K562 (cell line): ENCODE results near the gene SLC44A2. TPM values are rescaled to one million over a fixed set of nuclear protein-coding genes. Genes with fewer than 3 reads are reported as not detected.

ENCODE experiments used
- ATAC-seq: fragments of 200-7000 bp; cut with Tn5 transposase; 3 replicates; pipeline ENCODE4 v1.9.1; 2020; ENCODE audit warnings: moderate library complexity
- BruUV-seq: library from RNA; stranded (reverse); fragments of 400-500 nt; replicated peaks from 2 replicates; lab custom pipeline; 2021; lab: Mats Ljungman, UMichigan
- CTCF ChIA-PET: fragments of 300-600 bp; formaldehyde crosslinking; extraction: SDS; loops from one replicate; lab custom pipeline; 2021; ENCODE audit warnings: low intra/inter-chr PET ratio; lab: Yijun Ruan, JAX
- POLR2A ChIA-PET: fragments of 300-600, 350-650 bp; sonication (Branson Sonifier 250); formaldehyde crosslinking; extraction: SDS; loops from one replicate; lab custom pipeline; 2021; ENCODE audit warnings: antibody characterized with exemption, inconsistent platforms; lab: Yijun Ruan, JAX
- DNase-seq, 4 experiments: peaks; one replicate each; pipeline versions ENCODE4 v3.0.0 to v3.0.0-alpha.2; 2011 to 2018; ENCODE audit warnings: low spot score in 3 of 4, mixed read lengths in 3 of 4; ENCODE audit errors: extremely low read depth in 1 of 4
- FAIRE-seq: peaks from 2 replicates; lab custom pipeline; 2011; peaks lifted over from hg19 to GRCh38; lab: Jason Lieb, UNC
- H2AFZ ChIP-seq: 2 replicates; pipeline ENCODE4 v1.6.0; 2011; ENCODE audit warnings: low read depth, low read length, control low read depth, inconsistent platforms
- H3K27ac ChIP-seq: fragments of 200-600 bp; 3 replicates; pipeline ENCODE4 v1.8.0; 2011; ENCODE audit warnings: low read depth, mild to moderate bottlenecking, control low read depth, inconsistent platforms, low read length, moderate library complexity, mixed read lengths; ENCODE audit errors: extremely low read depth
- H3K27me3 ChIP-seq, 2 experiments: fragments of 300-600 bp in 1 of 2; 2 replicates in 1 of 2; 3 replicates in 1 of 2; pipeline versions ENCODE4 v1.6.0 to v1.8.0; 2011; ENCODE audit warnings: inconsistent platforms in 2 of 2, low read length in 2 of 2, mild to moderate bottlenecking in 1 of 2, mixed read lengths in 1 of 2, moderate library complexity in 1 of 2; ENCODE audit not compliant: control insufficient read depth in 2 of 2, insufficient read depth in 2 of 2
- H3K36me3 ChIP-seq: fragments of 300-600 bp; 3 replicates; pipeline ENCODE4 v1.8.0; 2011; ENCODE audit warnings: mild to moderate bottlenecking, low read length, inconsistent platforms; ENCODE audit not compliant: control insufficient read depth, insufficient read depth
- H3K4me1 ChIP-seq, 2 experiments: fragments of 200-600 bp in 1 of 2; replicated peaks in 1 of 2; 2 replicates in 1 of 2; 3 replicates in 1 of 2; pipeline versions ENCODE4 v1.5.1 to v1.8.0; 2011; ENCODE audit warnings: inconsistent platforms in 2 of 2, low read length in 2 of 2, mild to moderate bottlenecking in 1 of 2, mixed read lengths in 1 of 2, moderate library complexity in 1 of 2; ENCODE audit not compliant: control insufficient read depth in 2 of 2, insufficient read depth in 2 of 2
- H3K4me2 ChIP-seq: 2 replicates; pipeline ENCODE4 v1.6.1; 2011; ENCODE audit warnings: low read length, control low read depth, inconsistent platforms, mixed read lengths; ENCODE audit not compliant: insufficient read depth
- H3K4me3 ChIP-seq: fragments of 200-600 bp; sonication (generic), shearing (Covaris generic); 2 replicates; pipeline ENCODE4 v1.5.1; 2016; ENCODE audit warnings: control low read depth, inconsistent platforms
- H3K79me2 ChIP-seq: fragments of 200-600 bp; 3 replicates; pipeline ENCODE4 v1.8.0; 2011; ENCODE audit warnings: low read length, inconsistent platforms; ENCODE audit not compliant: control insufficient read depth, insufficient read depth
- H3K9ac ChIP-seq, 2 experiments: 2 replicates each; pipeline versions ENCODE4 v1.6.0 to v1.6.1; 2011; ENCODE audit warnings: low read depth in 2 of 2, low read length in 2 of 2, control low read depth in 1 of 2, inconsistent platforms in 1 of 2, mild to moderate bottlenecking in 1 of 2, mixed read lengths in 1 of 2; ENCODE audit not compliant: insufficient read depth in 1 of 2
- H3K9me1 ChIP-seq: one replicate; pipeline ENCODE4 v1.6.0; 2011; ENCODE audit warnings: inconsistent platforms, mild to moderate bottlenecking, low read length, moderate library complexity; ENCODE audit not compliant: control insufficient read depth, insufficient read depth
- H3K9me3 ChIP-seq: replicated peaks from 2 replicates; pipeline ENCODE4 v1.5.1; 2011; ENCODE audit warnings: low read depth, low read length, inconsistent platforms; ENCODE audit not compliant: control insufficient read depth, insufficient read depth
- H4K20me1 ChIP-seq: replicated peaks from 2 replicates; pipeline ENCODE4 v1.6.1; 2011; ENCODE audit warnings: low read length, inconsistent platforms, mixed read lengths; ENCODE audit not compliant: control insufficient read depth, insufficient read depth
- DPF2 ChIP-seq: fragments of 450-650 bp; IDR thresholded peaks from 2 replicates; pipeline ENCODE4 v1.6.1; 2016
- HNRNPUL1 ChIP-seq: fragments of 200-400 bp; formaldehyde crosslinking; IDR thresholded peaks from 2 replicates; pipeline ENCODE4 v1.6.1; 2017; ENCODE audit warnings: low read length
- NCOA6 ChIP-seq: fragments of 450-650 bp; IDR thresholded peaks from 2 replicates; pipeline ENCODE4 v1.6.1; 2017; ENCODE audit warnings: mild to moderate bottlenecking
- PHB ChIP-seq: fragments of 250-450 bp; sonication (Bioruptor Pico); IDR thresholded peaks from 2 replicates; pipeline ENCODE4 v1.5.0; 2021
- PTBP1 ChIP-seq: fragments of 200-400 bp; formaldehyde crosslinking; IDR thresholded peaks from 2 replicates; pipeline ENCODE4 v1.6.1; 2017; ENCODE audit warnings: low read depth, low read length
- SPI1 ChIP-seq: IDR thresholded peaks from 2 replicates; pipeline ENCODE4 v1.6.1; 2011; ENCODE audit warnings: low read depth, low read length, control low read depth, borderline replicate concordance
- TRIM24 ChIP-seq, 2 experiments: fragments of 450-650 bp; IDR thresholded peaks; 2 replicates each; pipeline ENCODE4 v1.6.1; 2016
- WGBS: fragments of 100-300 bp; shearing (Covaris generic); methylation state at CpG from one replicate; pipeline ENCODE4 v1.1.6; 2016; ENCODE audit warnings: low coverage, mixed read lengths; ENCODE audit not compliant: insufficient coverage; ENCODE audit errors: missing lambda C conversion rate; 5-methylcytosine and 5-hydroxymethylcytosine counted together
- in situ Hi-C: fragments of 300-500 bp; cut with MboI; formaldehyde crosslinking; loops from 4 replicates; pipeline ENCODE4 v1.15.0; 2018; ENCODE audit warnings: inconsistent platforms, mixed read lengths
- intact Hi-C: fragments of 100-400 bp; cut with micrococcal nuclease; formaldehyde crosslinking; loops from 2 replicates; pipeline ENCODE4 v1.14.2; 2022
- polyA plus RNA-seq, 8 experiments: library from polyadenylated mRNA; depleted of rRNA in 4 of 8; stranded (reverse) in 5 of 8; unstranded in 3 of 8; fragments of >200 nt; fragmentation: Nextera tagmentation in 2 of 8; fragmentation: Illumina TruSeq in 1 of 8; extraction: Ambion mirVana in 2 of 8; extraction: Trizol in 1 of 8; gene quantifications; 2 replicates each; pipeline versions ENCODE4 v1.2.1 to v1.2.3, GENCODE V29; 2011 to 2014; ENCODE audit warnings: inconsistent platforms in 1 of 8, missing spikeins in 1 of 8
- total RNA-seq, 7 experiments: library from RNA; depleted of rRNA in 6 of 7; stranded (reverse); fragments of >200 nt in 6 of 7; fragmentation: Illumina TruSeq in 2 of 7; extraction: Trizol in 2 of 7; gene quantifications; 2 replicates each; pipeline versions ENCODE4 v1.2.1 to v1.2.3, GENCODE V29; 2011 to 2021; ENCODE audit warnings: low replicate concordance in 1 of 7
- TF ChIP-seq, protein P1 (sequence below): sonication (generic); formaldehyde crosslinking; IDR thresholded peaks from 2 replicates; pipeline ENCODE4 v1.8.0; 2022; ENCODE audit warnings: mild to moderate bottlenecking, missing genetic modification reagents, borderline replicate concordance

Gene SLC44A2
- total and polyA plus RNA-seq, 9 of the 15 experiments (the other 6 are each of a cell fraction or from before 2014, with no cell fraction given) = 1.1 to 34.2 (median 8.1) TPM

DNA sequence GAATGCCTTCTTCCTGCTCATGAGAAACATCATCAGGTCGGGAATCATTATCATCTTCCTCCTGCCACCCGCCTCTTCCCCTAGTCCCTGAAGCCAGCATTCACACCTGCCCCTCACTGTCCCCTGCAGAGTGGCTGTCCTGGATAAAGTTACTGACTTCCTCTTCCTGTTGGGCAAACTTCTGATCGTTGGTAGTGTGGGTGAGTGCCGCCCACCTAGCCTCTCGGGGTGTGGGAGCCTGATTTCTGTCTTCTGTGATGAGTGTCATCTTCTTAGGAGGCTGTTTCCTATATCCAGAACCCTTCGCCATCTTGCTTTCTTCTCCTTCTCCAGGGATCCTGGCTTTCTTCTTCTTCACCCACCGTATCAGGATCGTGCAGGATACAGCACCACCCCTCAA is 12.5 kb downstream of the SLC44A2 start:
- in situ Hi-C loops (no loop called here), intact Hi-C loops (no loop called here)
- Histone ChIP-seq H3K9me3 (no peaks in the 10 kb centered on the region), H3K36me3 (peaks cover 29% of the 10 kb centered on the region; the same call in 2 of the 3 replicates), H3K9ac (0 out of 4 replicates have a peak overlapping the region, but pooled peaks of 1 of the 2 experiments have one; percentile 20), H3K4me3 (no peak overlapping the region), H3K27ac (no peak overlapping the region), H3K4me2 (no peak overlapping the region), H4K20me1 (no peaks in the 10 kb centered on the region), H2AFZ (no peak overlapping the region), H3K4me1 (peaks cover 0 to 13% of the 10 kb centered on the region in 2 experiments; a peak in 2 of 5 replicates), H3K27me3 (no peaks in the 10 kb centered on the region), H3K79me2 (no peaks in the 10 kb centered on the region), H3K9me1 (peaks cover 4% of the 10 kb centered on the region)
- no peak for ATAC-seq
- no peak for DNase-seq
- 70% methylated on average over 6 of the region's 8 CpGs for WGBS
- TF ChIP-seq SPI1 (0 out of 2 replicates have a peak, but pooled peaks have one; percentile 5), NCOA6 (no peak)
- ChIA-PET POLR2A (no interaction called here), CTCF (no interaction called here)
- BruUV-seq = no TSS peak
- FAIRE-seq = no peak

DNA sequence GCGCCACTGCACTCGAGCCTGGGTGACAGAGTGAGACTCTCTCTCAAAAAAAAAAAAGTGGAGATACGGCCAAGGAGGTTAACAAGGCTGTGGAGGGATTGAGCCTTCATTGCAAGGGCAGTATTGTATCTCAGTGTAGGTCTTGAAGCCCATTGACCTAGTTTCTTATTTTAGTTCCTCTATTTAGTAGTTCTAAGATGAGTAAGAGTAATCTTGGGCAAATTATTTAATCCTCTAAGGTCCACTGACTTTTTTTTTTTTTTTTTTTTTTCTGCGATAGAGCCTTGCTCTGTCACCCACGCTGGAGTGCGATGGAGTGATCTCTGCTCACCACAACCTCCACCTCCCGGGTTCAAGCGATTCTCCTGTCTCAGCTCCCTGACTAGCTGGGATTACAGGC is 14.5 kb downstream of the SLC44A2 start:
- intact Hi-C loops = no loop called here
- no peak overlapping the region for H3K27ac ChIP-seq

More for the DNA sequence above, 14.5 kb downstream of the SLC44A2 start:
- H3K9me3 ChIP-seq = no peaks in the 10 kb centered on the region
- no TSS peak for BruUV-seq
- H4K20me1 ChIP-seq = no peaks in the 10 kb centered on the region
- H3K4me3 ChIP-seq = no peak overlapping the region
- H3K4me1 ChIP-seq = peaks cover 3 to 20% of the 10 kb centered on the region in 2 experiments; a peak in 3 of 5 replicates
- H3K27me3 ChIP-seq = no peaks in the 10 kb centered on the region
- TF ChIP-seq DPF2 (no peak), HNRNPUL1 (no peak), PHB (CRISPR knock-in tag) (no peak), PTBP1 (no peak), TRIM24 (IDR thresholded peaks at IDR 0.05) (no peak)
- TF ChIP-seq, protein P1, sequence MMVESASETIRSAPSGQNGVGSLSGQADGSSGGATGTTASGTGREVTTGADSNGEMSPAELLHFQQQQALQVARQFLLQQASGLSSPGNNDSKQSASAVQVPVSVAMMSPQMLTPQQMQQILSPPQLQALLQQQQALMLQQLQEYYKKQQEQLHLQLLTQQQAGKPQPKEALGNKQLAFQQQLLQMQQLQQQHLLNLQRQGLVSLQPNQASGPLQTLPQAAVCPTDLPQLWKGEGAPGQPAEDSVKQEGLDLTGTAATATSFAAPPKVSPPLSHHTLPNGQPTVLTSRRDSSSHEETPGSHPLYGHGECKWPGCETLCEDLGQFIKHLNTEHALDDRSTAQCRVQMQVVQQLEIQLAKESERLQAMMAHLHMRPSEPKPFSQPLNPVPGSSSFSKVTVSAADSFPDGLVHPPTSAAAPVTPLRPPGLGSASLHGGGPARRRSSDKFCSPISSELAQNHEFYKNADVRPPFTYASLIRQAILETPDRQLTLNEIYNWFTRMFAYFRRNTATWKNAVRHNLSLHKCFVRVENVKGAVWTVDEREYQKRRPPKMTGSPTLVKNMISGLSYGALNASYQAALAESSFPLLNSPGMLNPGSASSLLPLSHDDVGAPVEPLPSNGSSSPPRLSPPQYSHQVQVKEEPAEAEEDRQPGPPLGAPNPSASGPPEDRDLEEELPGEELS = no peak
- H3K36me3 ChIP-seq = peaks cover 26% of the 10 kb centered on the region; the same call in 2 of the 3 replicates
- H3K4me2 ChIP-seq = no peak overlapping the region
- FAIRE-seq = no peak
- 67% methylated on average over 7 of the region's 8 CpGs for WGBS
- no peaks in the 10 kb centered on the region for H3K79me2 ChIP-seq
- POLR2A ChIA-PET = interaction anchor here (0.7 kb wide), 1 partner anchor 78 kb away, joined by 3 read pairs; no protein-coding TSS in a partner anchor
- DNase-seq = peak in 1 of 4 experiments; percentile 4
- in situ Hi-C loops = loop anchor here (5.0 kb wide), 1 partner anchor 58 kb away; no protein-coding TSS in a partner anchor
- H3K9me1 ChIP-seq = peaks cover 9% of the 10 kb centered on the region
- H3K9ac ChIP-seq = no peak overlapping the region
- CTCF ChIA-PET = no interaction called here
- no peak overlapping the region for H2AFZ ChIP-seq
- no peak for ATAC-seq
